Astrocyte (in vitro differentiated cells and primary cell): Measurements from ENCODE around the gene ELAVL2. TPM values are rescaled to one million over a fixed set of nuclear protein-coding genes. Genes with fewer than 3 reads are reported as not detected.

ENCODE experiments used
- DNase-seq: peaks from one replicate; pipeline ENCODE4 v3.0.0-alpha.2; 2010; ENCODE audit warnings: low read depth
- FAIRE-seq: peaks from 2 replicates; lab custom pipeline; 2011; peaks lifted over from hg19 to GRCh38; lab: Jason Lieb, UNC
- H2AFZ ChIP-seq: 2 replicates; pipeline ENCODE4 v1.6.0; 2012; ENCODE audit warnings: low read depth, low read length, inconsistent platforms
- H3K27ac ChIP-seq: 2 replicates; pipeline ENCODE4 v1.5.1; 2011; ENCODE audit warnings: low read depth, low read length, inconsistent platforms
- H3K27me3 ChIP-seq: 2 replicates; pipeline ENCODE4 v1.6.0; 2011; ENCODE audit warnings: low read length, inconsistent platforms; ENCODE audit not compliant: insufficient read depth
- H3K36me3 ChIP-seq: 2 replicates; pipeline ENCODE4 v1.5.1; 2011; ENCODE audit warnings: low read length, inconsistent platforms; ENCODE audit not compliant: insufficient read depth
- H3K4me1 ChIP-seq: 2 replicates; pipeline ENCODE4 v1.5.1; 2011; ENCODE audit warnings: low read length, inconsistent platforms; ENCODE audit not compliant: insufficient read depth
- H3K4me2 ChIP-seq: 2 replicates; pipeline ENCODE4 v1.6.0; 2012; ENCODE audit warnings: low read length, inconsistent platforms
- H3K4me3 ChIP-seq: 2 replicates; pipeline ENCODE4 v1.5.1; 2011; ENCODE audit warnings: low read depth, mild to moderate bottlenecking, low read length, inconsistent platforms; ENCODE audit not compliant: insufficient read depth
- H3K79me2 ChIP-seq: 2 replicates; pipeline ENCODE4 v1.6.0; 2012; ENCODE audit warnings: mild to moderate bottlenecking, low read length, inconsistent platforms; ENCODE audit not compliant: insufficient read depth
- H3K9ac ChIP-seq: 2 replicates; pipeline ENCODE4 v1.6.0; 2012; ENCODE audit warnings: mild to moderate bottlenecking, low read length, inconsistent platforms
- H3K9me3 ChIP-seq: 2 replicates; pipeline ENCODE4 v1.5.1; 2012; ENCODE audit warnings: low read depth, mild to moderate bottlenecking, low read length, inconsistent platforms; ENCODE audit not compliant: insufficient read depth
- H4K20me1 ChIP-seq: 2 replicates; pipeline ENCODE4 v1.6.0; 2012; ENCODE audit warnings: low read length, inconsistent platforms; ENCODE audit not compliant: insufficient read depth
- H3K27ac Mint-ChIP-seq: one replicate; pipeline ENCODE4 v1.8.0; 2021; ENCODE audit warnings: mild to moderate bottlenecking, mixed read lengths; ENCODE audit not compliant: unreplicated experiment
- H3K27me3 Mint-ChIP-seq: one replicate; pipeline ENCODE4 v1.8.0; 2021; ENCODE audit warnings: low read depth, mixed read lengths; ENCODE audit not compliant: unreplicated experiment
- H3K36me3 Mint-ChIP-seq: one replicate; pipeline ENCODE4 v1.8.0; 2021; ENCODE audit warnings: low read depth, mixed read lengths; ENCODE audit not compliant: unreplicated experiment
- H3K4me1 Mint-ChIP-seq: one replicate; pipeline ENCODE4 v1.8.0; 2021; ENCODE audit warnings: low read depth, mixed read lengths; ENCODE audit not compliant: unreplicated experiment
- H3K4me3 Mint-ChIP-seq: one replicate; pipeline ENCODE4 v1.8.0; 2021; ENCODE audit warnings: mild to moderate bottlenecking, moderate library complexity, mixed read lengths; ENCODE audit not compliant: unreplicated experiment
- H3K9me3 Mint-ChIP-seq: one replicate; pipeline ENCODE4 v1.8.0; 2021; ENCODE audit warnings: mild to moderate bottlenecking, mixed read lengths; ENCODE audit not compliant: unreplicated experiment
- EZH2 ChIP-seq: IDR thresholded peaks from 2 replicates; pipeline ENCODE4 v1.6.1; 2012; ENCODE audit warnings: mild to moderate bottlenecking, low read length, inconsistent platforms; ENCODE audit not compliant: insufficient read depth
- total RNA-seq: library from RNA; stranded (reverse); gene quantifications from 2 replicates; pipeline ENCODE4 v1.2.1, GENCODE V29; 2021
- TF ChIP-seq, protein P1 (sequence below): IDR thresholded peaks from 2 replicates; pipeline ENCODE4 v1.5.1; 2011; ENCODE audit warnings: low read depth, mild to moderate bottlenecking, inconsistent platforms, low read length, moderate library complexity; ENCODE audit not compliant: insufficient read depth

ELAVL2 gene
- total RNA-seq, 1 donor from 2014 or later, result 22.2 TPM

GRCh38 chr9:23659346-23660006 is 166.6 kb downstream of the ELAVL2 start:
- no peak for DNase-seq
- Histone ChIP-seq H4K20me1 (no peaks in the 10 kb centered on the region), H3K36me3 (no peaks in the 10 kb centered on the region), H3K4me1 (no peaks in the 10 kb centered on the region), H3K4me3 (no peak overlapping the region), H2AFZ (no peak overlapping the region), H3K4me2 (no peak overlapping the region), H3K79me2 (no peaks in the 10 kb centered on the region), H3K9ac (no peak overlapping the region), H3K27me3 (no peaks in the 10 kb centered on the region), H3K9me3 (no peaks in the 10 kb centered on the region), H3K27ac (no peak overlapping the region)
- no peak for TF ChIP-seq EZH2
- TF ChIP-seq, protein P1, sequence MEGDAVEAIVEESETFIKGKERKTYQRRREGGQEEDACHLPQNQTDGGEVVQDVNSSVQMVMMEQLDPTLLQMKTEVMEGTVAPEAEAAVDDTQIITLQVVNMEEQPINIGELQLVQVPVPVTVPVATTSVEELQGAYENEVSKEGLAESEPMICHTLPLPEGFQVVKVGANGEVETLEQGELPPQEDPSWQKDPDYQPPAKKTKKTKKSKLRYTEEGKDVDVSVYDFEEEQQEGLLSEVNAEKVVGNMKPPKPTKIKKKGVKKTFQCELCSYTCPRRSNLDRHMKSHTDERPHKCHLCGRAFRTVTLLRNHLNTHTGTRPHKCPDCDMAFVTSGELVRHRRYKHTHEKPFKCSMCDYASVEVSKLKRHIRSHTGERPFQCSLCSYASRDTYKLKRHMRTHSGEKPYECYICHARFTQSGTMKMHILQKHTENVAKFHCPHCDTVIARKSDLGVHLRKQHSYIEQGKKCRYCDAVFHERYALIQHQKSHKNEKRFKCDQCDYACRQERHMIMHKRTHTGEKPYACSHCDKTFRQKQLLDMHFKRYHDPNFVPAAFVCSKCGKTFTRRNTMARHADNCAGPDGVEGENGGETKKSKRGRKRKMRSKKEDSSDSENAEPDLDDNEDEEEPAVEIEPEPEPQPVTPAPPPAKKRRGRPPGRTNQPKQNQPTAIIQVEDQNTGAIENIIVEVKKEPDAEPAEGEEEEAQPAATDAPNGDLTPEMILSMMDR, result no peak
- Mint-ChIP-seq H3K36me3 (peaks cover 26% of the 10 kb centered on the region), H3K9me3 (no peaks in the 10 kb centered on the region), H3K4me3 (no peak overlapping the region), H3K4me1 (peaks cover 14% of the 10 kb centered on the region), H3K27me3 (no peaks in the 10 kb centered on the region), H3K27ac (no peak overlapping the region)
- no peak for FAIRE-seq

DNA sequence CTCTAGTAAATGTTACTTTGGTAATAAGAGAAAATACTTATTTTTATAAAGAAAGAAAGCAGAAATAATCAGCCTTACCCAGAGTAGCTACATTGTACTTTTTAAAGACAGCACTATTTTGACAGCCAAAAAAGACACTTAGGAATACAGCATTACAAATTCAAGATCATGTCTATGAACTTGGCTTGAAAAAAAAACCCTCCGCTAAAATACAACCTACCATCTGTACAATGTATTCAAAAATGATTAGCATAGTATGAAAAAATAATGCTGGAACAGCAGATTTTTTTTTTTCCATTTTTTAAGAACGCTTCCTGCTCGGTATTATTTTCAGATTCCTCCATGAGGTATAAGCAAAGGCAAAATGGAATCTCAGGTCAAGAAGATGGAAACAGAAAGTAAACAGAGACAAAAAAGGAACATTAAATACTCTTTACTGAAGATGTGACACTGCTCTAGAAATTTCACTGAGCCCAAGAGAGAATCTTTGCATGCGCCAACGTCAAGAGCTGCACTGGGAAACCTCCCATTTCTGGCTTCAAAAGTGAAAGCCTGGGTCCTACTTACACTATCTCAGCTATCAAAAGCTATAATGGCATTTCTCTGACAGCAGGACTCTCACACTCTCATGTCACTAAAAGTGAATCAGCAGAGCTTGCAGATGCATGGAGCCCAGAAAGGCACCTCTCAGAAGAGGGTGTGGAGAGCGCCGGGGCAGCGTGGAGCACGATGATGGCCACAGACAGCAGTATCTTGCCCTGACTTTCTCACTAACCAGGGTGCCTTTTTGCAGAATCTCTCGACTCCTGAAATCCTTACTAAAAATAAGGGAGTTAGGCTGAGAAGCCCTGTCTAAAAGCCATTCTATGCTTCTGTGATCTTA is 167.4 kb downstream of the ELAVL2 start:
- Histone ChIP-seq H3K4me2 (no peak overlapping the region), H3K4me3 (no peak overlapping the region), H3K27me3 (no peaks in the 10 kb centered on the region), H3K36me3 (no peaks in the 10 kb centered on the region), H3K27ac (no peak overlapping the region), H3K79me2 (no peaks in the 10 kb centered on the region), H3K9ac (no peak overlapping the region), H3K9me3 (no peaks in the 10 kb centered on the region), H3K4me1 (no peaks in the 10 kb centered on the region), H4K20me1 (no peaks in the 10 kb centered on the region), H2AFZ (no peak overlapping the region)
- H3K9me3 Mint-ChIP-seq, result no peaks in the 10 kb centered on the region
- FAIRE-seq (no peak), DNase-seq (no peak)
- H3K36me3 Mint-ChIP-seq, result peaks cover 30% of the 10 kb centered on the region
- TF ChIP-seq, protein P1, result no peak
- TF ChIP-seq EZH2, result no peak
- H3K27me3 Mint-ChIP-seq, result no peaks in the 10 kb centered on the region
- H3K4me1 Mint-ChIP-seq, result peaks cover 10% of the 10 kb centered on the region
- H3K4me3 Mint-ChIP-seq, result no peak overlapping the region
- H3K27ac Mint-ChIP-seq, result no peak overlapping the region
